ENCODE measurements around the gene PIH1D2. TPM values are rescaled to one million over a fixed set of nuclear protein-coding genes. Genes with fewer than 3 reads are reported as not detected.

Gene PIH1D2
- total and polyA plus RNA-seq, 2 of the 8 experiments (the other 6 are each of a cell fraction or from before 2014, with no cell fraction given) = 0.53 to 0.73 TPM

- TF ChIP-seq CHD7 (IDR thresholded peaks at IDR 0.05; ENCODE audit: insufficient replicate concordance, low read length) (no peak), TAF7 (optimal IDR thresholded peaks at IDR 0.05; ENCODE audit: borderline replicate concordance, low read depth, low read length) (no peak), CHD1 (IDR thresholded peaks at IDR 0.05; ENCODE audit: low read depth, low read length) (no peak), CHD2 (IDR thresholded peaks at IDR 0.05; ENCODE audit: low read length) (no peak), POLR2A (IDR thresholded peaks at IDR 0.05; ENCODE audit: control extremely low read depth in 1 of 2, low read depth in 2 of 2, low read length in 2 of 2) (no peak), KDM1A (IDR thresholded peaks at IDR 0.05; ENCODE audit: borderline replicate concordance, low read length) (no peak), E2F6 (IDR thresholded peaks at IDR 0.05) (no peak), EZH2 (IDR thresholded peaks at IDR 0.05; ENCODE audit: low read depth, low read length, severe bottlenecking) (no peak), RXRA (IDR thresholded peaks at IDR 0.05; ENCODE audit: insufficient read depth, low read depth, low read length) (no peak), SIRT6 (IDR thresholded peaks at IDR 0.05; ENCODE audit: low read length) (no peak), MAX (IDR thresholded peaks at IDR 0.05) (no peak), POLR2AphosphoS5 (IDR thresholded peaks at IDR 0.05; ENCODE audit: low read depth, low read length) (no peak)
Observed at GRCh38 chr11:112114460-112114859, 40.6 kb upstream of the PIH1D2 start (continued).

Measured in H1 (cell line).